IPS DF 6.9 (cell line): Measurements from ENCODE around the gene CEBPZ.
"Not testable (repeated sequence)": the region's sequence is repeated elsewhere in the genome, so short reads cannot be mapped to it uniquely, and the experiment has no call there.

Experiments
- DNase-seq: peaks from one replicate; pipeline ENCODE4 v3.0.0-alpha.2; 2013; ENCODE audit warnings: low read depth, low spot score
- H3K27ac ChIP-seq: one replicate; pipeline ENCODE4 v1.5.1; 2013; ENCODE audit warnings: low read length, control low read depth
- H3K27me3 ChIP-seq: 2 replicates; pipeline ENCODE4 v1.6.1; 2013; ENCODE audit warnings: mild to moderate bottlenecking, low read length; ENCODE audit not compliant: control insufficient read depth, insufficient read depth
- H3K36me3 ChIP-seq: 2 replicates; pipeline ENCODE4 v1.6.1; 2013; ENCODE audit warnings: low read length; ENCODE audit not compliant: control insufficient read depth, insufficient read depth
- H3K4me1 ChIP-seq: 2 replicates; pipeline ENCODE4 v1.6.1; 2013; ENCODE audit warnings: low read length; ENCODE audit not compliant: control insufficient read depth, insufficient read depth
- H3K4me3 ChIP-seq: 2 replicates; pipeline ENCODE4 v1.5.1; 2013; ENCODE audit warnings: mild to moderate bottlenecking, low read length
- H3K9me3 ChIP-seq: 2 replicates; pipeline ENCODE4 v1.6.1; 2013; ENCODE audit warnings: low read length, inconsistent platforms; ENCODE audit not compliant: control insufficient read depth, insufficient read depth
- WGBS: extraction: QIAGEN DNeasy Blood & Tissue Kit; methylation state at CpG from one replicate; pipeline ENCODE4 v1.1.7; 2013; ENCODE audit warnings: mixed read lengths, missing lambda C conversion rate; ENCODE audit not compliant: insufficient read length, insufficient coverage; 5-methylcytosine and 5-hydroxymethylcytosine counted together

Gene CEBPZ

DNA sequence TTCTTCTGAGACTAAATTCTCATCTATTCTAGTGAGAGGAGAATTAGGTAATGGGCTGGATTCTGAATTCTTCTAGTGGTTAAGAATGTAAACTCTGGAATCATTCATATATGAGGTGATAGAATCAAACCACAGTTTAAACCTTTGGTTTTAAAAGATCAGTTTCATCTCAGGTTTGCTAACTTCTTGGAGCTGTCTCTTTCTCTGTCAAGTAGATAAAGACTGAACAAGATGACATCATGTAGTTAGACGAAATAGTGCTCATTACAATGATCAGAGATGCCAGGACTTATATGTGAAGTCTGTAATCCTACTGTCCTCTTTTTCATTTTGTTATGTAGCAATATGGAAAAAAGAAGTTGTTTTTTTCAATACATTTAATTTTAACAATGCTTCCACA, 30.2 kb downstream of the CEBPZ start:
- Histone ChIP-seq H3K9me3 (peaks cover 2% of the 10 kb centered on the region; the same call in 1 of the 2 replicates), H3K27me3 (no peaks in the 10 kb centered on the region), H3K27ac (no peak overlapping the region), H3K4me1 (no peaks in the 10 kb centered on the region; the same call in 1 of the 2 replicates), H3K4me3 (no peak overlapping the region), H3K36me3 (peaks cover 13% of the 10 kb centered on the region; the same call in 1 of the 2 replicates)
- WGBS = no CpG with 5 or more reads among the region's 1 CpG
- no peak for DNase-seq

DNA sequence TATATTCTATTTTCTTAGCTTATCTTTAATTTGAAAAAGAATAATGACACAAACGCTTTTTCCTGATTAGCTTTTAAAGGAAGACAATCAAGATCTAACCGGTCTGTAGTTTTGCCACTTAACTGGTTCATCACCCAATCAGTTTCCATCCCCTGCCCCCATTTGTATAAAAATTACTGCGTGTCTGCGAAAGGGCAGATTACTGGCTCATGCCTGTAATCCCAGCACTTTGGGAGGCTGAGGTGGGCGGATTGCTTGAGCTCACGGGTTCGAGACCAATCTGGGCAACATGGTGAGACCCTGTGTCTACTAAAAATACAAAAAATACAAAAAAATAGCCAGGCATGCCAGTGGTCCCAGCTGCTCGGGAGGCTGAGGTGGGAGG, 32.7 kb downstream of the CEBPZ start:
- DNase-seq = no peak
- no CpG with 5 or more reads among the region's 8 CpGs for WGBS
- Histone ChIP-seq H3K4me3 (no peak overlapping the region), H3K9me3 (peaks cover 2% of the 10 kb centered on the region; the same call in 1 of the 2 replicates), H3K27ac (no peak overlapping the region), H3K27me3 (no peaks in the 10 kb centered on the region), H3K36me3 (peaks cover 6% of the 10 kb centered on the region; the same call in 1 of the 2 replicates), H3K4me1 (no peaks in the 10 kb centered on the region; the same call in 1 of the 2 replicates)

DNA sequence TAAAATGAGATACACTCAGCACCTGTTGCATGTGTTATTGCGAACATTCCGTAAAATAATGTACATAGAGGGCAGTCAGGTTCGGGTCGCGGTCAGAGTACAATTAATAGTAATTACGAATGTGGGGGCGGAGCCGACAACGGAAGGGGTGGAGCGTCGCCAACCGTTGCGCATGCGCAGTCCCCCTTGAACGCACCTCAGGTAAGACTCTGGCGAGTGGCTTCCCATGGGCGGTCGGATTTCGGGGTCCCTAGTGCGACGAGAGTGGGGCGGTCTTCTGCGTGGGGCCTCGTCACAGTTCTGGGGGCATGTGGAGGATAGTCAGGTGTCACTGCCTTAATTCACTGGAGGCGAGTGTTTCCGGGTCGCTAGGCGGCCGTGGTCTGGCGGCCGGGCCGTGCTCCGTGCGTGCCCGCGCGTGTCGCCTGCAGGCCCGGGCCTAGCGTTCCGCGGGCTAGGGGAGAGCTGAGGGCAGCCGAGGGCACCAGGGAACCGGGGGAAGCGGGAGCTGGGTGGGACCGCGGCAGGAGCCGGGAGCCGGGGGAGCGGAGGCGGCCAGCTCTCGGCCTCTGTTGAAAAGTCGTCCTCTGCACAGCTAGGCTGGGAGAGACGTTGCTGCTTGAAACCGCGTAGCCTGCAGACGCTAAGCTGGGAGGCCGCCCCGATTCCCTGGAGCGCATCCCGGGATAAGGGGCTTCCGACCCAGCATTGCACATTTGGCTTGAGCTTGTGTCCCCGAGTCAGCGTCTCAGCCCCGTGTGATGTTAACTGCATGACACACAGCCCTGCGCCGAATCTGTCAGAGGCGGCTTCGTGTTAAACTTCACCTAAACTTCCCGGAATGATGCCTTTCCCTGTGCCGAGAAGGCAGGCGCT, 34.8 kb downstream of the CEBPZ start, which contains the start of gene CEBPZOS:
TSS of gene CEBPZOS (plus strand) at position 177 of the 876 bp plus-strand sequence. CDS start 3,209 bp downstream, outside the sequence.
- Histone ChIP-seq H3K27me3 (no peaks in the 10 kb centered on the region), H3K4me3 (peak within 1 kb of the TSS; percentile 83), H3K27ac (no peak within 1 kb of the TSS), H3K36me3 (no peaks in the 10 kb centered on the region; the same call in 1 of the 2 replicates), H3K4me1 (peaks cover 3% of the 10 kb centered on the region), H3K9me3 (no peaks in the 10 kb centered on the region)
- WGBS = no CpG with 5 or more reads among the region's 72 CpGs
- DNase-seq = no peak

DNA sequence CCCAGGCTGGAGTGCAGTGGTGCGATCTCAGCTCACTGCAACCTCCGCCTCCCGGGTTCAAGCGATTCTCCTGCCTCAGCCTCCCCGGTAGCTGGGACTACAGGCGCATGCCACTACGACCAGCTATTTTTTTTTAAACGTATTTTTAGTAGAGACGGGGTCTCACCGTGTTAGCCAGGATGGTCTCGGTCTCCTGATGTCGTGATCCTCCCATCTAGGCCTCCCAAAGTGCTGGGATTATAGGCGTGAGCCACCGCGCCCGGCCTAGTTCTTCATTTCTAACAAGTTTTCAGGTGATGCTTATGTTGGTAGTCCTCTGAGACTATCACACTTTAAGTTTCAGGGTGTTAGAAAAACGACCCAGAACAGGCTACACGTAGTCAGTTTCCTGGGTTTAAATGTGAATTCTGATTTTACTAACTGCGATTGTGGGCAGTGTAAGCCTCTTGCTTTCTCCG, 35.5 kb downstream of the CEBPZ start:
- not testable (repeated sequence) for DNase-seq, H3K9me3 ChIP-seq, H3K27ac ChIP-seq, H3K27me3 ChIP-seq, H3K36me3 ChIP-seq, H3K4me1 ChIP-seq
- no CpG with 5 or more reads among the region's 20 CpGs for WGBS
- peak overlapping the region; percentile 83; the same call in 1 of the 2 replicates for H3K4me3 ChIP-seq

DNA sequence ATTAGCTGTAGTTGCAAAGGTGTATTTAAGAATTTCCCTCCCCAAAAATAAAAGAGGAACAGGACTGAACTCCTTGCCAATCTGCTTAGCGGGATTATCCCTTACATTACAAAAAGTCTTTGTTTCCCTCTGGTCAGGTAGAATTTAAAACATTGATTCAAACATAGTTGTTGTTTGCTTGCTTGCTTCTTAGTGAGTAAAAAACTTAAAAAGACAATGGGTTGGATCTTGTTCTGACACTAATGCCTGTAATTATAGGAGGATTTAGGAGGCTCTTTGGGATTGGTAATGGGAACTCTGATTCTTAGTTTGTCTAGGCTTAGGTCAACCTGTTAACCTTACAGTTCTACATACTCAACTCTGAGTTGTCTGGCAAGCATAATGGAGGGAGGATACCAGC, 38.8 kb downstream of the CEBPZ start:
- H3K27ac ChIP-seq = no peak overlapping the region
- H3K4me3 ChIP-seq = no peak overlapping the region
- H3K36me3 ChIP-seq = no peaks in the 10 kb centered on the region
- no peaks in the 10 kb centered on the region for H3K9me3 ChIP-seq
- H3K27me3 ChIP-seq = no peaks in the 10 kb centered on the region
- WGBS = no CpG with 5 or more reads among the region's 1 CpG
- no peak for DNase-seq
- peaks cover 10% of the 10 kb centered on the region for H3K4me1 ChIP-seq

DNA sequence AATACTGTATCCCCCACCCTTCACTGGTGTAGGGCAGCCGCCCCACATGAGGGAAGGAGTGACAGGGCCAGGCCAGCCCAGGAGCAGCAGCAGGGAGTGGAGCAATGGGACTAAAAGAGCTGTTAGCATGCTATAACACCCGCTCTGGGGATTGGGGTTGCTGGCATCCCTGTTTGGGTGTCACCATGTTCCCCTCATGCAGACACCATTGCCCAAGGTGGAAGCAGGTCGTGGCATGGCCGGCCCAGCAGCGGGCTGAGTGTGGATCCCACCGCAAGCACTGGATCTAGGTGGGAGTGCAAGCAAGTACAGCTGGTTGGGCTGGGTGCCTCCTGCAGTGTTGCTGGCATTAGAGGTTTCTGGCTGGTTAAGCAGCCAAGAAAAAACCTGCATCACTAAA, 39.6 kb downstream of the CEBPZ start:
- H3K4me1 ChIP-seq = peaks cover 10% of the 10 kb centered on the region
- DNase-seq = no peak
- H3K36me3 ChIP-seq = no peaks in the 10 kb centered on the region
- no peaks in the 10 kb centered on the region for H3K9me3 ChIP-seq
- WGBS = no CpG with 5 or more reads among the region's 6 CpGs
- H3K27ac ChIP-seq = no peak overlapping the region
- H3K4me3 ChIP-seq = no peak overlapping the region
- no peaks in the 10 kb centered on the region for H3K27me3 ChIP-seq

DNA sequence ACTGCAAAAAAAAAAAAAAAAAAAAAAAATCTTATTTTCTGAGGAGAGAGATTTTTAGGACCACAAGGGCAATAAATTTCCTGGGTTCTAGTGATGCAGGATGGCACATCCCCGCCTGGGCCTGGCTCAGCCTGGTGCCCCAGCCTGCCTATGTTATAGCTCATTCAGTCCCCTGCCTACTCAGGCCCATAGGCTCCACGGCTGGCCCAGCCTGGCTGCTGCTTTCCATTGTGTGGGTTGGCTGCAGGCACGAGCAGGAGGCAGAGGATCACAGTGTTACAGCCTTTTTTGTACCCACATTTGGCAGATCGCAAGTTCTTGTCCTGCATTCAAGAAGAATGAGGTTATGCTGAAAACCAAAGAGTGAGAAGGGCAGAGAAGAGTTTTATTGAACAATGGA, 40.1 kb downstream of the CEBPZ start:
- Histone ChIP-seq H3K27ac (no peak overlapping the region), H3K4me1 (peaks cover 10% of the 10 kb centered on the region), H3K9me3 (no peaks in the 10 kb centered on the region), H3K36me3 (no peaks in the 10 kb centered on the region), H3K4me3 (no peak overlapping the region), H3K27me3 (no peaks in the 10 kb centered on the region)
- DNase-seq = no peak
- WGBS = no CpG with 5 or more reads among the region's 4 CpGs

DNA sequence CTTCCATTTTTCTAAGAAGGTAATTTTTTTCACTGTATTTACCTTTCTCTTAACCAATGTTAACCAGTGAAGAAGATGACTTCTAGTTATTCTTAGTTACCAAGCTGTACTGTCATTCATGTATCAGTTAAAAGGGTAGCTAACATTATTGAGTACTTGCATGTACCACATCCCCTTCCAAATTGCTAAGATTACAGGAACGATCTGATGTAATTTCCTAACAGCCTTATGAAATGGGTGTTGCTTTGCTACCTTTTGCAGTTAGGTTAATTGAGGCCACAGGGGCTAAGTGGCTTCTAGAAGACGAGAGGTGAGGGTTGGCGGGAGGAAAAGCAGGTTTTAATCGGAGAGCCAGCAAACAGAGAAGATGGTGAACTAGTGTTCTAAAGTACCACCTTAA, 41.1 kb downstream of the CEBPZ start:
- H3K27me3 ChIP-seq = no peaks in the 10 kb centered on the region
- H3K4me1 ChIP-seq = peaks cover 10% of the 10 kb centered on the region
- no peaks in the 10 kb centered on the region for H3K36me3 ChIP-seq
- H3K4me3 ChIP-seq = no peak overlapping the region
- no peak for DNase-seq
- no peaks in the 10 kb centered on the region for H3K9me3 ChIP-seq
- WGBS = no CpG with 5 or more reads among the region's 4 CpGs
- H3K27ac ChIP-seq = no peak overlapping the region

DNA sequence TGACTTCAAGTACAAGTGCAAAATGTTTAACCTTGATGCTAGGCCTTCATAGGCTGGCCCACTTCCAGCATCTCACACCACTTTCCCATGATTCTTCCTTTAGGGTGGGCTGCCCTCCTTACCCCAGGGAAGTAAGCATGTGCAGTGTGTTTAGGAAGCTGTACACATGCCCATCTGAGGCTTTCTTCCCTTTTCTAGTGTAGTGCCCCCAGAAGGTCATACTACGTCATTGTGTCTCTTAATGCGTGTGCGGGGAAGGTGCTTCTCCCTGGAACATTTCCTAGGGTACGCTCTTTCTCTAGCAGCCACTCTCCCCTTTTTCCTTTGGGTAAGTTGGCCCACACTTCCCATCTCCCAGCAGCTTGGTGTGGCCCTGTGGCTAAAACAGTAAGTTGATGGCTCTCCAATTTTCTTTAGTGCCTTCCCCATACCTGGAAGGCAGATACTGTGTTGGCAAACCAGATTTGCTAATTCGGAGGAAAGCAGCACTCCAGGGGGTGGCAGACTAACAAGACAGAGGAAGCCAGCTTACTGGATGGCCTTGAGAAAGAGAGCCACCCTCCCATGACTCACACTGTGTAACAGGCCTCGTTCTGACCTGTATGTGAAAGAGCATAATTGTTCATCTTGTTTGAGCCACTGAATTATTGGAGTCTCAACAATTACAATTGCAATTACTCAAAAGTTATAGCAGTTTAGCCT, 41.8 kb downstream of the CEBPZ start:
- WGBS = no CpG with 5 or more reads among the region's 6 CpGs
- Histone ChIP-seq H3K27me3 (no peaks in the 10 kb centered on the region), H3K9me3 (no peaks in the 10 kb centered on the region), H3K27ac (no peak overlapping the region), H3K4me1 (peaks cover 10% of the 10 kb centered on the region), H3K36me3 (no peaks in the 10 kb centered on the region), H3K4me3 (no peak overlapping the region)
- DNase-seq = no peak

DNA sequence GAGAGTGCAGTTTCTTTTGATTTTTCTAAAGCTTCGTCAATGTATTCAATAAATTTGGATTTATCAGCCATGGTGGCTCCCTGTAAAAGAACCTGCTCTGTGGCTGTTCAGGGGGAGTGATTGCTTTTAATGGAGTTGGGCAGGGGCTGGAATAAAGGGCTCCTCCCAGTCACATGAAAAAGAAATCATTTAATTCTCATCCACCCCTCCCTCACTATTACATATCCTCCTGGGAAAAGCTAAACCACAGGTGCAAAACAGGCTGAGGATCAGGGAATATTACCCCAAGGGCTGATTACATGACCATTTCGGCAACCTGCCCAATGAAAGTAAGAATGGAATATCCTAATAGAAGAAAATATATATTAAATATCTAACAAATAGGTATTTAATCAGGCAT, 42.8 kb downstream of the CEBPZ start, which contains the start of gene SULT6B1:
TSS of gene SULT6B1 (minus strand) at position 101 of the 400 bp plus-strand sequence. CDS start at position 71, 30 bp downstream.
- Histone ChIP-seq H3K36me3 (no peaks in the 10 kb centered on the region), H3K27ac (no peak within 1 kb of the TSS), H3K4me3 (no peak within 1 kb of the TSS), H3K27me3 (no peaks in the 10 kb centered on the region), H3K9me3 (no peaks in the 10 kb centered on the region), H3K4me1 (peaks cover 10% of the 10 kb centered on the region)
- WGBS = no CpG with 5 or more reads among the region's 2 CpGs
- no peak for DNase-seq
